ENCODE data around the gene SIGLEC14.

SIGLEC14 gene

DNA sequence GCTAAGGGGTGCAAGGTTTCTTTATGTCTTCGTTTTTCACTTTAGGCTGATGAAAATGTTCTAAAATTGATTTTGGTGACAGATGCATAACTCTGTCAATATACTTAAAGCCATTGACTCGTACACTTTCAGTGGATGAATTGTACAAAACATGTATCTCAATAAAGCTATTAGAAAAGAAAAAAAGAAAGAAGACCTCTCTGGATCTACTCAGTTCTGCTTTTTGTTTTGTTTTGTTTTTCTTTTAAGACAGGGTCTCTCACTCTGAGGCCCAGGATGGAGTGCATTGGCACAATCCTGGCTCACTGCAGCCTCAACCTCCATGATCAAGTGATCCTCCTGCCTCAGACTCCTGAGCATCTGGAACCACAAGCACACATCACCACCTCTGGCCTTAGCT is 19.9 kb downstream of the SIGLEC14 start:
- DNase-seq (ENCODE audit: low read depth in 2 of 3, low spot score in 2 of 3), result no peak

DNA sequence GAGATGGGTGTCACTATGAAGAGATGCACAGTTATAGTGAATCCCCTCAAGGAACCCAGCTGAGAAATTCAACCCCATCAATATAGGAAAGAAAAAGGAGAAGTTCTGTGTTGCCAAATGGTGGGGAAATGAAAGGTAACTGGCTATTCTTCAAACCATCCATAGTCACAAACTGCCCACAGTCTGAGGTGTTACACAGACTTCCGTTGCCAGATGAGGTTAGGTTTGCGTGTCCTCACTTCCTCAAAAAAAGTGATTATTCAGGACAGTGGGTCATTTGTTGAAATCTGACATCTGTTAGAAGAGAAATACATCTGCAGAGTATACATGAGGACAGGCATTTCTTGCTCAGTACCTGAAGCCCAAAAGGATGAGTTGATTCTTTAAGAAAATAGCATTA is 25.4 kb downstream of the SIGLEC14 start:
- no peak for DNase-seq (ENCODE audit: low read depth in 2 of 3, low spot score in 2 of 3)

DNA sequence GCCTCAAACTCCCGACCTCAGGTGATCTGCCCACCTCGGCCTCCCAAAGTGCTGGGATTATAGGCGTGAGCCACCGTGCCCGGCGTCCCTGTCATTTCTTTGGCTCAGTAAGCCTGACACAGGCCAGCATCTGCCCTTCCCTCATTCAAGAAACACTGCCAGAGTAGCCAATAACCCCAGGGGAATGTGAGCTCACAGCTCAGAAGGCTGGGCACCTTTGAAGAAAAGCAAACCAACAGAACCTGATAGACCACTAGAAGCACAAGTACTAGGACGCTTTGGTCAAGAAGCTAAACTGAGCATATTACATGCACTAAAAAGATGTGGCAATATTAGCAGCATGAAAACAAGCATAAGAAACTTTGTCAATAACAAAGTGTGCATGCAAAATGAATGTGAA is 30.6 kb downstream of the SIGLEC14 start:
- no peak for DNase-seq (ENCODE audit: low read depth in 2 of 3, low spot score in 2 of 3)

DNA sequence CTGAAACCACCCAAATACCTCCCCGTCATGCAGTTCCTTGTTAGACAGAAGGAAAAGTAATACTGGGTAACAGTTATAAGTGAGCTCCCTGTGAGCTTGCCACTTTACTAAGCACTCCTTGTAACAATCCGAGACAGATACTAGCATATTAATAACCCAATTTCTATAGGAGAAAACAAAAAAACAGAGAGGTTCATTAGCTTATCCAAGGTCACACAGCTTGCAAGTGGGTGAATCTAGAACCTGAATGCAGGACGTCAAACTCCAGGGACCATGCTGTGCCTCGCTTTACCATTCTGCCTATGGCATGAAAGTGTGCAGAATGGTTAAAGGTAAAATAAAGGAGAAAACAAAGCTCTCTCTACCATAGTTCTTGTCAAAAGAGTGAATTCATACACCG is 31.8 kb downstream of the SIGLEC14 start:
- DNase-seq (ENCODE audit: low read depth in 2 of 3, low spot score in 2 of 3), result no peak

DNA sequence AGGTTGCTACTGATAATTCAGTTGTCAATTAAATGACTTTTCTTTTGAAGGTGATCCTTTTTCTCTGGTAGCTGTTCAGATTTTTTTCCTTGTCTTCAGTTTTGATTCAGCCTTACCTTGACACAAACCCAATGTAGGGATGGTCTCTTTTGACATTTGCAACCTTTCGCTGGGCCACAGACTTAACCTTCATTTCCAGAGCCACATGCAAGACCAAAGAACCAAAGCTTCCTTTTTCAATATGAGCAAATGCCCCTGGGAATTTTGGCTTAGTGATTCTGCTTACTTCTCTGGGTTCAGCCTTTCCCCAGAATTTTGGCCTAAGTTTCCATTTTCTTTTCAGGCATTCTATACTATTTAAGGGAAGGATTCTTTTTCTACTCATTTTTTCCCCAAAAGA is 36.0 kb downstream of the SIGLEC14 start:
- no peak for DNase-seq (ENCODE audit: low read depth in 2 of 3, low spot score in 2 of 3)

DNA sequence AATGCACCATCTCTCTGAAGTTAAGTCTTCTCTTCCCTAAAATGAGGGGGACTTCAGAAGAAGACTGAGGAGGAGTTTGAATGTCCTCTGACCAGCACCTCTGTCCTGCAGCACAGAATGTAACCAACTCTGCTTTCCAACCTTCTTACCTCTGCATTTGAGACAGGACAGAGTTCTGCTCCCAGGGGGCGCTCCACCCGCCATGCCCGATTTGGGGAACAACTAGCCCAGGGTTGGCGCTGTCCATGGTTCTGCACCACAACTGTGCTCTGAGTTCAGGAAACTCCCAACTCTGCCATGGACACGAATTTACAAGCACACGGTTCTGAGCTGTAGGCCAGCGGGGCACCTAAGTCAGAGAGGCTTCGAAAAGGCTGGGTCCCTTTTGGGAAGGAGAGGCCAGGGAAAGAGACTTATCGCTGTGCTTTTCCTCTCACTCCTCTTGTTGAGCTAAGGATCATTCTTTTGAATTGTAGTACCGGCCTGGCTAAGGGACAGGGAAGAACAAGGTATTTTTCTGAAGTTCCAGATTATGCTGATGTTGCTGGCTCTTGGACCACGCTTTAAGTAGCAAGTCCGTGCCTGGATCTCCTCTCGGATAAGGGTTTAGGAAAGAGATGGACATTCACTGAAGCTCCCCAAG is 38.6 kb downstream of the SIGLEC14 start:
- DNase-seq (ENCODE audit: low read depth in 2 of 3, low spot score in 2 of 3), result peak; percentile 18 to 33 (median 28)

DNA sequence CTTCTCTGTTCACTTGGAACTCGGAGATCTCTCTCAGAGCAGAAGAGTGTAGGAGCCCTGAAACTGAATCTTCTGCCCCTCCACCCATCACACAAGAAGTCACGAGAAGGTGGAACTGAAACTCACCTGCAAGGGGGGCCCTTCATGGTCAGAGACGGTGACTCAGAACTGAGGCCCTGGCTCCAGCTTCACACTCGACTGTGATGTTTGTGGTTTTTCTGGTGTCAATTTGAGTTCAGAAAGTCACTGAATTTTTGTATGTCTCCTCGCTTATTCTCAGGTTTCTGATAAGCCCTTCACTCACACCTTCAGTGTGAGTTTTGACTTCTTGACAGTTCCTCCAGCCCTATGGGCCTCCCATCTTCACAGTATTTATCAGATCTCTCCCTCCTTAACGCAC is 39.5 kb downstream of the SIGLEC14 start:
- DNase-seq (ENCODE audit: low read depth in 2 of 3, low spot score in 2 of 3), result peak in 1 of 3 experiments; percentile 12

DNA sequence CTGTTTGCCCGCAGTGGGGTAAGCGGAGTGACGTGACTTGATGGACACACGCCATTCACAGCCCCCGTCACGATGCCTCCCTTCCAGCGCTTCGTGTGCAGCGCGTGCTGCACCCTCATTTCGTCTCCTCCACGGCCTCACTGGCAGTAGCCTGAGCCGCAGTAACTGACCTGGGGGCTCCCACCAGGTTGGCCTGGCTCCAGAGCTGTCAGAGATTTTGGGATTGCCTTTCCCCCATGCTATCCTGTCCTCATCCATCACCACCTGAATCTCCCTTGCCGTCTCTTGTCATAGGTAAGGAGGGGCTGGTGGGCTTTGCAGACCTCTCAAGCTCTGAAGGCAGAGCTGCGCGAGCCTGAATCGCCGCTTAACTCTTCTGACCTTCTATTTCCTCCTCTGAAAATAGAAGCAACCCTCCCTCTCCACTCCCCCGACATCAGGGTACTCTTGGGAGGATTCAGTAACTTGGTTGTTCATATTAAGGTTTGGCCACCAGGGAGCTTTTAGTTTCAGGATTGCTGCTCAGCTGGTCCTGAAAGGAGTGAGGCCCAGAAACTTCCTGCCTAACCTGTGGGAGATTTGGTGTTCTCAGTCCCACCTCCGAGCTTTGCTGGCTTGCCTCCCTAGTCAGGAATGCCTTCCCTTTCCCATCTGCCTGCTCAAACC is 44.3 kb downstream of the SIGLEC14 start:
- no peak for DNase-seq (ENCODE audit: low read depth in 2 of 3, low spot score in 2 of 3)

DNA sequence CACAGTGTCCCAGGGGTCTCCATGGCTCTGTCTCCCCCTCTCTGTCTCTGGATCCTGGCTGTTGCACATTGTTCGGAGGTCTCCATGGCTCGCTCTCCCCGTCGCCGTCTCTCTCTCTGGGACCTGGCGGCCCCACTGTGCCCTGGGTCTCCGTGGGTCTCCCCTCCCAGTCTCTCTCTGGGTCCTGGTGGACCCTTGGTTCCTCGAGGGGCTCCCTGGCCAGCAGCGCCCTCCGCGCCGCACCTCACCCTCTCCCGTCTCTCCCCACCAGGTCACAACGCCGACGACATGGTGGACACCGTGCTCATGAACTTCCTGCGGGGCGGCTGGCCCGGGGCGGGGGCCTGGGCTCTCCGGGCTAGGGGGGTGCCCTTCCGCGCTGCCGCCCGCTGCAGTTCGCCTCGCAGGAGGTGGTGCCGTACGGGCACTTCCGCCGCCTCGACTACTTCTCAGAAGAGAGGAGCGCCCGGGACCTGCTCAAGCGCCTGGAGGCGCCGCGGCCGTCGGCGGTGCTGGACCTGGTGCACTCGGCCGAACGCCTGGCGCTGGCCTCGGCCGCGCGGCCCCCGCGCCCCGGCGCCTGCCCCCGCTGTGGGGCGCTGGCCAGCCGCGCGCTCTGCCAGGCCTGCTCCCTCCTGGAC is 45.6 kb downstream of the SIGLEC14 start:
- no peak for DNase-seq (ENCODE audit: low read depth in 2 of 3, low spot score in 2 of 3)

DNA sequence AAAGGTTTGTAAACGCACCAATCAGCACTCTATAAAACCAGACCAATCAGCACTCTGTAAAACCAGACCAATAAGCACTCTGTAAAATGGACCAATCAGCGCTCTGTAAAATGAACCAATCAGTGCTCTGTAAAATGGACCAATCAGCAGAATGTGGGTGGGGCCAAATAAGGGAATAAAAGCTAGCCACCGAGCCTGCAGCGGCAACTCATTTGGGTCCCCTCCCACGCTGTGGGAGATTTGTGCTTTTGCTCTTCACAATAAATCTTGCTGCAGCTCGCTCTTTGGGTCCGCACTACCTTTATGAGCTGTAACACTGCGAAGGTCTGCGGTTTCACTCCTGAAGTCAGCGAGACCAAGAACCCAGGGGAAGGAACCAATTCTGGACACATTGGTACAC is 47.5 kb downstream of the SIGLEC14 start:
- DNase-seq (ENCODE audit: low read depth in 2 of 3, low spot score in 2 of 3), result no peak

DNA sequence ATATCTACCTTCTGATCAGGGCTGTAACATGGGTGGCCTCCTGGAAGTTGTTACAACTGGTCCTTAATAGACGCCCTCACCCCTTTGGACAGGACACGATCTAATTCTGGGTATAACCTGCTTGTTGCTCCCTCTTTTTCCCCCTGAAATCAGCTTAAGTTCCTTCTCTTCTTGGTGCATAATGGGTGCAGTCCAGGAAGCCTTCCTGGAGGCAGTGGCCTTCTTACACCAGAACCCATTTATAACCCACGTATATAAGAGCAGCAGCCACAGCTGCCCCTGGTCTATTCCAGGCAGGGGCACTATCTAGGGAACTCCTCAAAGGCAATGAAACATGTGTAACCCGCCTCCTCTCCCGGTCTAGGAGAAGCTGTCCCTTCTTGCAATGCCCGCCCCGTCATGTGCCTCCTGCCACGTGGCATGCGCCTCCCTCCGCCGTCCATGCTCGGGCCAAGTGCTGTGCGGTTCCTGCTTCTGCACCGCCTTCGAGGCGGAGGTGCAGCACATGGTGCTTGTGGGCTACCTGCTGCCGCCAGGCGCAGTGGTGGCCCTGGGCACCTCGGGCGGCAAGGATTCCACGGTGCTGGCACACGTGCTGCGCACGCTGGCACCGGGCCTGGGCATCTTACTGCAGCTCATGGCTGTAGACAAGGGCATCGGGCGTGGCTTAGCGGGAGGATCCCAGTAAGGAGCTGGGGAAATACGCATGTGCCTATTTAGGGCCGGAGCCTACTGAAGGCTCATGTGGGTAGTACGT is 48.3 kb downstream of the SIGLEC14 start:
- DNase-seq (ENCODE audit: low read depth in 2 of 3, low spot score in 2 of 3), result no peak

DNA sequence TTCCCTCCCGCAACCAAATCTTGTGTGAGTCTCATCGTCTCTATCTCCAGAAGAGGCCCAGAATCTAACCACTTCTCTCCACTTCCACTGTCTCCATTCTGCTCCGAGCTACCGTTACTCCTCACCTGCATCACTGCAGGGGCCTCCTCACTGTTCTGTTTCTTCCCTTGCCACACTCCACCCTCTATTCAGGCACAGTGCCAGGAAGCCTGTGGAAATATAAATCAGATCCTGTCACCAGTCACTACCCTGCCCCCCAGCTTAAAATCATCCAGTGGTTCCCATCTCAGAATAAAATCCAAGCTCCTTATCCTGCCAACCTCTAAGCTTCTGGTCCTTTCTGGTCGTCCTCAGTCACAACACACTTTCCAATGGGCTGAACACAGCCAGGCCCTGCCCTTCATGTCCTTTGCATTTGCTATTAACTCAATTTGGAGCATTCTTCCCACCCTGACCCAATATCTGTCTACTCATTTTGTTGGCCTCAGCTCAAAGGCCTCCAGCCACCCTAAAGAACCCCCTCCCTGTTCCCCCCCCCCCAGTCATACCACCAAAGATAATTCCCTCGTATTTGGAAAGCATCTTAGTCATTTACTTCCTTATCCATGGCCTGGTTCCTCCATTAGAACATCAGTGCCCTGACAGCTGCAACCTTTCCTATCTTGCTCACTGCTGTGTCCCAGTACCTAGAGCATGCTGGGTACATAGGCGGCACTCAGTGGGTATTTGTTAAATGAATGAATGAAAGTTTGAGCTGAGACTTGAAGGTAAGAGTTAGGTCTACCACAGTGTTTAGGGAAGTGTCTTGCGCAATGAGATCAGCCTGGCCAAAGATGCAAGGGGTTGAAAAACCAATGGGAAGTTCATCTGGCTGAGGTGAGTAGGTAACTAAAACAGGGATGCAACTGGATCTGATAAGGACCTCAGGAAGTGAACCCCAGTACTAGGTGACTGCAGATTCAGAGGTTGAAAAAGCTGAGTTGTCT is 51.1 kb downstream of the SIGLEC14 start:
- no peak for DNase-seq (ENCODE audit: low read depth in 2 of 3, low spot score in 2 of 3)

DNA sequence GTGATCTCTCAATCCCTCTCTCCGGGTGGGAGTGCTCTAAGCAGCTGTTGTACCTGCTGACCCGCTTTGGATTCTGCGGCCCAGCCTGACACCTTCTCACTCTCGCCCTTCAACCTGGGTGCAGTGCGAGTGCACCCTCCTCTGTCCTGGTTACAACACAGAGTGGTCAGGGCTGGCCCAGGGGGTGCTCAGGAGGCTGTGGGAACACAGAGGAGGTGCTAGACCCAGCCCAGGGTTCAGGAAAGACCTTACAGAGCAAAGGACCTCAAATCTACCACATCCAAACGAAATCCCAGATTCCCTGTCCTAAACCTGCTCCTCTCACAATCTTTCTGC is 51.9 kb downstream of the SIGLEC14 start:
- DNase-seq (ENCODE audit: low read depth in 2 of 3, low spot score in 2 of 3), result no peak

DNA sequence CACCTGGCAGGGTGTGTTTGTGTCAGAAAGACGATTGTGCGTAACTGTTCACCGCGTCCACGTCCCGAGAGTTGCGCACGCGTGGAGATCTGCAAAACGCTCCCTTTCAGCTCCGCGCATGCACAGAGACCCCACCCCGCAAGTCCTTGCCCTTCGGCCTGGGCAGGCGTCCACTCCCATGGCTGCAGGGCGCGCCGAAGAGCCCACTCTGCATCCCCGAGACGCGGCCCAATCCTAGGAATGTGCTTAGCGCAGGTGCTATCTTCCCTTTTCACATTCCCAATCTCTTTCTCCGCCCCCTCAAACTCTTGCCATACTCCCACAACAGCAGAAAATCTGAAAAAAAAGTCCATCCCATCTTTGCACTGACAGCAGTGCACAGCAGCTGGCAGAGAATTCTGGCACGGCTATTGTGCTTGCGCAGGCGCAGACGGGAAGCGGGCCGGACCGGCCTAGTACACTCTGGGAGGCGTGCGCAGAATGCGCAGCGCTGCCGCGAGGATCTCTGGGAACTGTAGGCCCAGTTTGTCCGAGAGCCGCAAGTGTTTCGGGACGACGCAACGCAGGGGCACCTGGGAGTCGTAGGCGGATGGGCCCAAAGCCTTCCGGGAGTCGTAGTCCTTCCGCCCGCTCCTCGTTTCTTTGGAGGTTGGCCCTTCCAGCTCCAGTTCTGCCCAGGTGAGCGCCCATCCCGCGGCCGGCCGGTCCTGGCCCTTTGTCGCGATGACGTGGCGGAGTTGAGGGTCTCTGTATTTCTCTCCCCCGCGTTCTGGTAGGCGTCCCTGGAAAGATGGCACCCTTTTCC is 52.5 kb downstream of the SIGLEC14 start:
- DNase-seq (ENCODE audit: low read depth in 2 of 3, low spot score in 2 of 3), result peak; percentile 75 to 91 (median 86)

DNA sequence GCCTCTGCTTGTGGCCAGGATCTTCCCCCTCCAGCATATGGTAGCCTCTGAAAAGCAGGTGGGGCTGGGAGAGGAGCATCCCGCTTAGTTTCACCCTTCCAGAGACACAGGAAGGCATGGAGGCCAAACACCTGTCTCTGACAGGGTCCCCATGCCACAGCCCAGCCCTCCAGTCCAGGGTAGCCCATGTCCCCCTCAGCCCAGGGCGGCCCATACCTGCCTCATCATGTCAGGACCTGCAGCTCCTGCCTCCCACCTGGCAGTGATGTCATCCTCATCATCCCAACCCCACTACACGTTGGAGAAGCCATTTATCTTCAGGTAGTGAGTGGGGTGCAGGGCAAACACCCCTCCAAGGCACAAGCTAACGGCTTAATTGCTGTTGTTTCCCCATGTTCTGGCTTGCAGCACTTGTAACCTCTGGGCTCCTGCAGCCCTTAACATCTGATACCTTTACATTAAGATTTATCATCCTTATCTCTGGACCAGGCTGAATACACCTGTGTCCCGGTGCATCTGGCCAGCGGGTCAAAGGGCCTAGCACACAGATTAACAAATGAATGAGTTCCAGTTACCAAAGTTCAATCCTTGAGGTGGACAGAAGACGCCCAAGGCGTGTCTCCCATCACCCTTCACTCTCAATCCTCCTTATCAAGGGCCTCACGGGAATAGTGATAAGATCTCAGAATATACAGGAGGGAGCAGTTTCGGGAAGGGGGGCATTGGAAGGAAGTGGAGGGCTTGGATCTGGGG is 53.3 kb downstream of the SIGLEC14 start:
- DNase-seq (ENCODE audit: low read depth in 2 of 3, low spot score in 2 of 3), result no peak

All from activated CD8-positive, alpha-beta memory T cell treated with anti-CD3 and anti-CD28 coated beads for 48 hours (primary cell).